Sciatic nerve (tissue), 2 donors: ENCODE data around the gene AIF1L. TPM values are rescaled to one million over a fixed set of nuclear protein-coding genes. Genes with fewer than 3 reads are reported as not detected.
"Not testable (repeated sequence)": the region's sequence is repeated elsewhere in the genome, so short reads cannot be mapped to it uniquely, and the experiment has no call there.

Experiments
- ATAC-seq: fragments of 200-7000 bp; cut with Tn5 transposase; one replicate; pipeline ENCODE4 v1.9.1; 2020; ENCODE audit warnings: mild to moderate bottlenecking, moderate library complexity
- DNase-seq: peaks from one replicate; pipeline ENCODE4 v3.0.0-alpha.2; 2020; ENCODE audit warnings: low spot score
- intact Hi-C: fragments of 100-400 bp; cut with DNase I; formaldehyde crosslinking; loops from one replicate; pipeline ENCODE4 v1.14.2; 2022
- total RNA-seq: library from RNA; stranded (reverse); fragmentation: NEBNext Ultra II Directional; extraction: Animal tissue kit (Norgen Biotek cat#: 25700); gene quantifications from one replicate; pipeline ENCODE4 v1.2.1, GENCODE V29; 2021
- donor health status: DM: no; HTN: no; CAD: no.
- donor health status: DM: no; HTN: no; CAD: no.

Gene AIF1L
- total RNA-seq, 1 donor from 2014 or later, result 92.1 TPM

- no peak for ATAC-seq
- intact Hi-C loops, result no loop called here
These were observed 564 bp upstream of the AIF1L start for GRCh38 chr9:131095666-131096268.

GRCh38 chr9:131097126-131097947 lies 1.0 kb downstream of the AIF1L start:
- DNase-seq, result no peak
- intact Hi-C loops, result no loop called here
- ATAC-seq, result no peak

More at GRCh38 chr9:131095666-131096268, 564 bp upstream of the AIF1L start:
- DNase-seq, result no peak

DNA sequence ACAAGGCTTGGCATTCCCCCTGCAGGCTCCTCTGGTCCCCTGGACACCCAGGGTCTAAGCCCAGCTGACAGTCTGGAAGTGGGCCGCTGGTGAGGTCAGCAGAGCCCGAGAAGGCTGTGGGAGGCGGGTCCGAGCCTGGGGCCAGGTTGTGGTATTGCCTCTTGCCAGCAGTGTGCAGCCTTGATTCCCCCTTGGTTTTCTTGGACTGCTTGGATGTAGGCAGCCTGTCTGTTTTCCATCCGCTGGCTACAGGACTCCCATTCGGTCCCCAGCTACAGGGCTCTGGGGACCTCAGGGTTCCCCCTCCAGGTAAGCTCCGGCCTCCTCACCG lies 1.6 kb downstream of the AIF1L start:
- DNase-seq (no peak), ATAC-seq (peak; percentile 44)
- intact Hi-C loops, result no loop called here

GRCh38 chr9:131098391-131099101 lies 2.2 kb downstream of the AIF1L start:
- intact Hi-C loops, result no loop called here
- DNase-seq, result no peak
- no peak for ATAC-seq

DNA sequence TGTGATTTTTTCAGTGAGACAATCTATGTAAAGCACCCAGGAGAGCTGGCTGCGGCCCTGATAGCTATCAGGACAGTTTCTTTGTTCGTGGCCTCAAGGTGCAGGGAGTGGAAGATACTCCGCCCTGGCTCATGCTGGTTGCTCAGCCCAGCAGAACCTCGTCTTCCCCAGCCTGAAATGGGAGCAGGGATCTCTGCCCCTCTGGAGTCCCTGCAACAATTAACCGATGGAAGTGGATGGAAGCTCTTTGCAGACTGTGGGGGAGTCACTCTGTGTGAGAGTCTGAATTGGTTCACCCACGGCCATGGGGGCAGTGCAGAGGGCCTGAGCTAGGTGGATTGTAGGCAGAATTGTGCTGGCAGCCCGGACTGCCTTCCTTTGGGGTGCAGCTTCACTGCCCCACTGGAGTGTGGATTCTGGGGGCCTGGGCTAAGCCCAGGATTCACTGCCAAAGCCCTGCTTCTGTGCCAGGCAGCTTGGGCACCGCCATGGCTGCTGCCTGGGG lies 2.8 kb downstream of the AIF1L start:
- ATAC-seq (no peak), DNase-seq (no peak)
- intact Hi-C loops, result no loop called here

DNA sequence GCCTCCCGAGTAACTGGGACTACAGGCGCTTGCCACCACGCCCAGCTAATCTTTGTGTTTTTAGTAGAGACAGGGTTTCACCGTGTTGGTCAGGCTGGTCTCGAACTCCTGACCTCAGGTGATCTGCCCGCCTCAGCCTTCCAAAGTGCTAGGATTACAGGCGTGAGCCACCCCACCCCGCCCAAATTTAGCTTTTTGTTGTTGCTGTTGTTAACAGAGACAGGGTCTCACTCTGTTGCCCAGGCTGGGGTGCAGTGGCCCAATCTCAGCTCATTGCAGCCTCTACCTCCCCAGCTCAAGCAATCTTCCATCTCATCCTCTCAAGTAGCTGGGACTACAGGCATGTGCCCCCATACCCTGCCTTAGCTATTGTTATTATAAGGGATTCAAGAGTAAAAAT lies 3.5 kb downstream of the AIF1L start:
- ATAC-seq, DNase-seq, intact Hi-C loops: not testable (repeated sequence)

- ATAC-seq (peak; percentile 42), DNase-seq (no peak)
- intact Hi-C loops, result no loop called here
These were observed 4.1 kb downstream of the AIF1L start for GRCh38 chr9:131100445-131100844.

- DNase-seq, result no peak
- ATAC-seq, result no peak
- intact Hi-C loops, result no loop called here
These were observed 5.1 kb downstream of the AIF1L start for GRCh38 chr9:131101207-131101964.

- no peak for DNase-seq
- intact Hi-C loops, result no loop called here
These were observed 6.7 kb downstream of the AIF1L start for GRCh38 chr9:131103024-131103423.

DNA sequence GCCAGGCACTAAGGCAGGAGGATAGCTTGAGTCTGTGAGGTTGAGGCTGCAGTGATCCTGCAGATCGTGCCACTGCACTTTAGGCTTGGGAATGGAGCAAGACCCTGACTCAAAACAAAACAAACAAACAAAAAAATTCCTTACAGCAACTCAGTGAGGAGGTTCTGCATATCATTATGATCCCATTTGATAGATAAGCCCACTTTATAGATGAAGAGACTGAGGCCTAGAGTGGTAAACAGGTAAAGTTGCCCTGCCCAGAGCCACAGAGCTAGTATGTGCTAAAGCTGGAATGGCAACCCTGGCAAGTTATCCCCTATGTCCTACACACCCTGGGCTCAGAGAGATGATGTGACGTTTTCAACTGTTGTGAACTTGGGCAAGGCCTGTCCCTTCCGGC lies 7.2 kb downstream of the AIF1L start:
- intact Hi-C loops, result no loop called here
- ATAC-seq, result no peak
- no peak for DNase-seq

More at GRCh38 chr9:131103024-131103423, 6.7 kb downstream of the AIF1L start:
- no peak for ATAC-seq

DNA sequence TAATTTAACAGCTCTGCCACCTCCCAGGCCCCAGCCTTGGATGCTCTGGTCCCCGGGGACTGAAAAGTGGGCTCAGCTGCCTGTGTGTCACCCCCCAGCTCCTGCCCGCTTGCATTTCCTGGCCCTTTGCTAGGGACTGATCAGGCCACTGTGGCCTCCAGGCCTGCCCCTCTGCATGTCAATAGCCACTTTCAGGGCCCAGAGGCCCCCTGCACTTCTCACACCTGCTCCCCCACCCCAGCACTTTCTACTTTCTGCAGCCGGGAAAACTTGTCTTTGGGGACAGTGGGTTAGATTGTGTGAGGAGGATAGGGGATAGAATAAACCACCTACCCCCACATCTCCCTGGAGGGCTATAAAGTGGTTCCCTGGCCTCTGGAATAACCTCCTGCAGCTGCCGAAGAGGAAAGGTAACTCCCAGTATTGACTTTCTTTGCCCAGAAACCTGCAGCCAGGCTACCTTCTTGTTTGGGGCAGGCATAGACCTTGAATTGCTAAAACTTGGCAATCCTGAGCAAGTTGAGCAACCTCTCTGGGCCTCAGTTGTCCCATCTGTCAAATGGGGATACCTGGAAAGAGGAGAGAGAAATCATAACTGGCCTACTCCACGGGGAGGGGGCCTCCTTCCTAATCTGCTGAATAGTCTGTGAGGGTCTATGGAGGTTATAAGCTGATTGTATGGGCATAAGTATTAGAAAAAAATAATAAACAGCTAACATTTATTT lies 7.8 kb downstream of the AIF1L start:
- ATAC-seq (no peak), DNase-seq (no peak)
- intact Hi-C loops, result no loop called here

DNA sequence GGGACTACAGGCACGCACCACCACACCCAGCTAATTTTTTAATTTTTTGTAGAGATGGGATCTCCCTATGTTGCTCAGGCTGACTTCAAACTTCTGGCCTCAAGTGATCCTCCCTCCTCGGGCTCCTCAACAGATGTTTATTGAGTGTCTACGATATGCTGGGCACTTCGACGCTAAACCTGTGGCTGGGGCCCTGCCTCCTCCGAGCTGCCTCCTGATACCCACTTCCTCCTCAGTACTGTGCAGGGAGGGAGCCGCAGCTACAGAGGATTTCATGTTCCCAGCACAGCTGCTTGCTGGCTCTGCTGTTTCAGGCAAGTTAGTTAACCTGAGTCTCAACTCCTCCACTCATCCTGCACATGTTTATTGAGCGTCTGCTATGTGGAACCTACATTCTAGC lies 9.6 kb downstream of the AIF1L start:
- ATAC-seq, result no peak
- DNase-seq, result no peak
- intact Hi-C loops, result no loop called here

DNA sequence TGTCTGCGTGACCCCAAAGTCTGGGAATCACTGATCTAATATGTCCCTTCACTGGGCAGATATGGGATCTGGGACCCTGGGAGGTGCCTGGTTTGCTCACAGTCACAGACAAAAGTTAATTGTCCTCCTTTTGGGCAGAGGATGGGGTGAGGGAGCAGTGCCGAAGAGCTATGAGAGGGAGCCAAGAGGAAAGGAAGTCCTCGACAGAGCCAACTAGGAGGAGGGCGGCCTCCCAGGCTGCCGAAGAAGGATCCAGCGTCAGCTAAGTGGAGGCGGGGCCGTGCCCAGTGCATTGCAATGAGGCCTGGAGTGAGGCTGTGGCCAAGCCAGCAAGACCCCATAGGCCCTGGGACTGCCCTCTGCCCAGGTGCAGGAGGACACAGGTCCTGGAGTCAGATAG lies 11.4 kb downstream of the AIF1L start:
- peak; percentile 73 for DNase-seq
- peak; percentile 59 for ATAC-seq

GRCh38 chr9:131111186-131111853 lies 15.0 kb downstream of the AIF1L start:
- intact Hi-C loops, result no loop called here

More for the DNA sequence above, 11.4 kb downstream of the AIF1L start:
- intact Hi-C loops, result no loop called here

GRCh38 chr9:131111854-131112311 lies 15.6 kb downstream of the AIF1L start:
- DNase-seq (peak; percentile 74), ATAC-seq (peak; percentile 77)
- intact Hi-C loops, result no loop called here

More at GRCh38 chr9:131111186-131111853, 15.0 kb downstream of the AIF1L start:
- DNase-seq, result no peak
- no peak for ATAC-seq

DNA sequence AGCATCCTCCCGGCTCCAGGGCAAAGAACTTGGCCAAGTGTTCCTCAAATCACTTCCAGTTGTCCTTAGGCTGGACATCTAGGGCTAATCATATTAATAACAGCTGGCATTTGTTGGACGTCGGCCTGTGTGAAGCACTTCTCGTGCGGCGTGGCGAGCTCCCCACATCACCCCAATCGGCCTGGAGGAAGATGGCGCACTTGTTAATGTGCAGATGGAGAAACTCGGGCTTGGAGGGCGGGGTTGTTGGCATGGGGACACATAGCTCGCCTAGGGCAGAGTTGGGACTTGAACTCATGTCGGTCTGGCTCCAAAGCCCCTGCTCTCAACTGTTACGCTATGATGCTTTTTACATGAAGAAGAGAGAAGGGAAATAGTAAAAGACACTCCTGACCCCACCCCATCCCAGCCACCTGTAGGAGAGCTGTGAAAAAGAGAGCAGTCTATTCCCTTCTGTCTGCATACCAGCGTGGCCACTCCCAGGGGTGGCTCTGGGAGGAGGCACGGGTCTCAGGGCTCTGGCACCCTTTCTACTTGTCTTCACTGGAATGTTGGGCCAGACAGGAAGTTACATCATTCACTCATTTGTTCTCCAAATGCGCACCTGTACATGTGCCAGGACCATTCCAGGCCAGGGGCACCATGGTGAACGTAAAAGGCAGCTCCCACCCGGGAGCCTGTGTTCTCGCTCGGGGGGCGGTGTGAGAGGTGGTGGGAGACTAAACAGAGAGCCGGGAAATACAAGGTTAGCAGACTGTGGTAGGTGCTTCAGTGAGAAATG lies 16.2 kb downstream of the AIF1L start:
- peak; percentile 53 for DNase-seq
- intact Hi-C loops, result no loop called here
- no peak for ATAC-seq

DNA sequence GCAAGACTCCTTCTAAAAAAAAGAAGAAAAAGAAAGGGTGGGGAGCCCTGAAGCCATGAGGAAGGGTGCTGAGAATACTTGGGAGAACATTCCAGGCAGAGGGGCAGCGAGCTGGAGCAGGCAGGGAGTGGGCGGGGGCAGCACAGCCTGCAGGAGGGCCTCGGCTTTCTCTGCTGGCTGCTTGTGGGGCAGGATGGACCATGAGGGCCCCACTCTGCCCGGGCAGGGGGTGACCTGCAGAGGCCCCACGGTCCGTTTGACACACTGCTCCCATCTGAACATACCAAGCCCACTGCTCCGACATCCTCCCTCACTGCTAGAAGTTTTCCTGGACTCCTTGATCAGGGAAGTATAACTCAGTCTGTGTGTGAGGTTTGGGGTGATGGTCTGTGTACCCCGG lies 17.3 kb downstream of the AIF1L start:
- intact Hi-C loops, result no loop called here

More for the DNA sequence above, 17.3 kb downstream of the AIF1L start:
- no peak for DNase-seq
- ATAC-seq, result no peak
